Body of pancreas (tissue), 4 donors: ENCODE data around the gene THSD4.

Experiments
- CTCF ChIP-seq, 7 experiments: fragments of 450-650 bp in 4 of 7; fragments of 200-600 bp in 3 of 7; sonication (generic) in 3 of 7; IDR thresholded peaks; one replicate each; pipeline ENCODE4 v1.5.1; 2016 to 2019; ENCODE audit warnings: antibody characterized with exemption in 7 of 7
- POLR2A ChIP-seq, 3 donors: fragments of 450-650 bp; IDR thresholded peaks; one replicate each; pipeline ENCODE4 v1.6.1; 2016; ENCODE audit warnings: antibody characterized with exemption in 3 of 3, mild to moderate bottlenecking in 2 of 3

- TF ChIP-seq POLR2A (IDR thresholded peaks at IDR 0.05): no peak
- no peak for TF ChIP-seq CTCF (IDR thresholded peaks at IDR 0.05)
Observed at GRCh38 chr15:71344316-71344715, 229.0 kb downstream of the THSD4 start.
